Measurements from ENCODE around the gene SLC22A12.
"Not testable (repeated sequence)": the region's sequence is repeated elsewhere in the genome, so short reads cannot be mapped to it uniquely, and the experiment has no call there.

Gene SLC22A12

GRCh38 chr11:64590763-64591221, at the start of gene SLC22A12:
Gene SLC22A12 (plus strand): TSS chr11:64591220. CDS start chr11:64591557, 337 bp downstream.
- FAIRE-seq, result no peak

DNA sequence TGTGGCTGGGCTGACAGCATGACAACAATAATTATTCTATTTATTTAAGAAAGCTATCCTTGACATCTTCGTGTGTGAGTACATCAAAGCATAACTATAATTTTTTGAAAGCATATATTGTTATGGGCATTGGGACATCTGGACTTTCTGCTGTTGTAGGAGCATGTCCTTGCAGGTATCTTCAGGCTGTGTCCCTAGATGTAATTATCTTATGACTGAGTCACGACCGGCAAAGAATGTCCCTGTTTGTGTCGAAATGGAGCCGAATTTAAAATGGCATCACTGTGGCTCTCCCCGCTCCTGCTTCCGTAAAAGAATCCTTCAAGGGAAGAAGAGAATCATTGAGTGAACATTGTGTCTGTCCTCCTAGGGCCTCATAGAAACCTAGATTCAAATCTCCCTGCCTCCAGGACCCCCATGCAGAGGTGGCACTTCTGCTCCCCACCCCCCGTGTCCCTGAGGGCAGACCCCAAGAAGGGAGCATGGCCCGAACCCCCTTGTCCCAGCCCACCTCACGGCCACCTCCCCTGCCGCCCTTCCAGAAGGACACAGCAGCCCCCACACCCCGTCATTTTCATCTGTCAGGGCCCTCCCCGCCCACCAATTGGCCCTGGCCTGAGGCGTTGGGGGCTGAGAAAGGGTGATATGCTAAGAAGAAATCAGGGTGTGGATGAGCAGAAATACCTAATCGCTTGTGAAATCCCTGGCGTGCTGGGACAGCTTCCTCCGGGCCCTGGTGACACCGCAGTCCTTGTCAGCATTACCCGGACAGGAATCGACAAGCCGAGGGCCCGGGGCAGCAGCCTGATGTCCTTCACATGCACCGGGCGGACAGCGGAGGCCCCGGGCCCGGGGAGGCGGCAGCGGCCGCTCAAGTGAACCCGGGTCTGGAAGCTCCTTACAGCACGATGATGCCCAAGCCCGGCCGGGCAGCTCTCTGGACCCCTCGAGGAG, 48.6 kb upstream of the SLC22A12 start:
- FAIRE-seq, result no peak

GRCh38 chr11:64543818-64544217, 47.2 kb upstream of the SLC22A12 start:
- no peak for FAIRE-seq

GRCh38 chr11:64544616-64545296, 46.3 kb upstream of the SLC22A12 start:
- FAIRE-seq, result no peak

DNA sequence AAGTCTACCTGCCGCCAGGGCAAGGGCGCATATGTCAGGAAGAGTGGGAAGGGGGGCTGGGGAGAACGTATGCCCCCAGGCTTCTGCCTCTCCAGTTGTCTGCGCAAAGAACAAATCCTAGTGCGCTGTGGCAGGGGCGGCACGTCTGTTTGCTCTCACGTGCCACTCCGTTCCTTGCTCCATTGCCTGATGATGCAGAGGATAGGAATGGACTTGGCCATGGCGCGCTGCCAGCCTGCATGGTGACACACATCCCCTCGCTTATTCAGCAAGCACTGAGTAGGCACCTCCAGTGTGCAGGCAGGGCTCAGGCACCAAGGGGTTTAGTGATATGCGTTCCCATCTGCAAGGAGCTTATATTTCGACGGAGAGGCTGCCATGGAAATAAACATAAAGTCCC, 45.4 kb upstream of the SLC22A12 start:
- no peak for FAIRE-seq

DNA sequence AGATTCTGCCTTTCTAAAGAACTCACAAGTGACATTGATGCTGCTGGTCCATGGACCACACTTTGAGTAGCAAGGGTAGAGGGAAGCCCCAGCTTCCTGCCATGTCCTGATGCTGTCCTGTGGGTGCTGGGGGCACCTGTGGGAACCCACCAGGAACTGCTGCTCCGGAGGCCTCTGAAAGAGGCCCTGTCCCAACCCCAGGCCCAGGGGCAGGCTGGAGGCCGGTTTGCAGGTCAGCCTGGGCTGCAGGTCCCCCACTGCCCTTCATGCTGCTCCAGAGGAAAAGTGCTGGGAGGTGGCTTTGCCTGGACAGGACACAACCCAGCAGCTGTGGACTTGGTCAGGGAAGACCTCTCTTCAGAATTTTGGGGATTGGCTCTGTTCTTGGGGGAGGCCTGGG, 44.8 kb upstream of the SLC22A12 start:
- no peak for FAIRE-seq

- FAIRE-seq, result no peak
Measured at GRCh38 chr11:64546600-64546999, 44.4 kb upstream of the SLC22A12 start.

DNA sequence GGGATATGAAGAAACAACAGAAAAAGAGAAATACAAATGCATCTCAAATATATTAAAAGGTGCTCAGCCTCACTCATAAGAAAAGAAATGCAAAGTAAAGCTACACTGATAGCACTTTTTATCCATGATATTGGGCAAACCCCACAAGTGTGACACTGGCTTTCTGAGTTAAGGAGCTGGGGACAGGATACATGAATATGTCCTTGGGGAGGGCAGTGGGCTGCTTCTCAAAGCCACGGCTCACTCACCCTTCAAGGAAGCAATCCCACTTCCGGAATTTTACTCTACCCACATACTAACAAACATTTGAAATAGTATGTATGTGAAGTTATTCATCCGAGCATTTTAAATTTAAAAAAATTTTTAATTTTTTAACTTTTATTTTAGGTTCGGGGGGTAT, 41.1 kb upstream of the SLC22A12 start:
- no peak for FAIRE-seq

DNA sequence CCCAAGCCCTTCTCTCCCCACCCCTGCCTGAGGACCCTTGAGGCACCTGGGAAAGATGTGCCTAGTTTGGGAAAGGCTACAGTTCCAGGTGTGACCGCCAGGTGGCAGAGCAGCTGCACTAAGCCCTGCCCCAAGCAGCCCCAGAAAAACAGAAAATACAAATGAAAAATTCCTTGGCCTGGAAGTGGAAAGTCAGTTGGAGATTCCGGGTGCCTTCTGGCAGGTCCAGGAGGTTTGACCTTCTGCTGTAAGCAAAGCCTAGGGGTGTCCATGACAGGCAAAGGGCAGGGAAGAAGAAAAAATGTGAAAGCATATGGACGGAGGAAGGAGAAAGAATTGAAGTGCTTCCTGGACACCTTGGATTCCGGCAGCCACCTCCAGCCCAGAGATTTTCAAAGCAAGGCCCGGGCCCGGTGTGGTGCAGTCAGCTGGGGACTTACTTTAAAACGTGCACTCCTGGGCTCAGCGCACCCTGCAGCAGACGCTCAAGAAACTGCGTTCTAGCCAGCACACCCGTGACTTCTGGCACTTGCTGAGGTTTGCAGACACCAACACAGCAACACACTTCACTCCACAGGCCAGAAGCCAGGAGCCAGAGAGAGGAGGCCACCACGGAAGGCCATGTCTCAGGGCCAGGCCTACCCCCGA, 37.3 kb upstream of the SLC22A12 start:
- FAIRE-seq, result no peak

DNA sequence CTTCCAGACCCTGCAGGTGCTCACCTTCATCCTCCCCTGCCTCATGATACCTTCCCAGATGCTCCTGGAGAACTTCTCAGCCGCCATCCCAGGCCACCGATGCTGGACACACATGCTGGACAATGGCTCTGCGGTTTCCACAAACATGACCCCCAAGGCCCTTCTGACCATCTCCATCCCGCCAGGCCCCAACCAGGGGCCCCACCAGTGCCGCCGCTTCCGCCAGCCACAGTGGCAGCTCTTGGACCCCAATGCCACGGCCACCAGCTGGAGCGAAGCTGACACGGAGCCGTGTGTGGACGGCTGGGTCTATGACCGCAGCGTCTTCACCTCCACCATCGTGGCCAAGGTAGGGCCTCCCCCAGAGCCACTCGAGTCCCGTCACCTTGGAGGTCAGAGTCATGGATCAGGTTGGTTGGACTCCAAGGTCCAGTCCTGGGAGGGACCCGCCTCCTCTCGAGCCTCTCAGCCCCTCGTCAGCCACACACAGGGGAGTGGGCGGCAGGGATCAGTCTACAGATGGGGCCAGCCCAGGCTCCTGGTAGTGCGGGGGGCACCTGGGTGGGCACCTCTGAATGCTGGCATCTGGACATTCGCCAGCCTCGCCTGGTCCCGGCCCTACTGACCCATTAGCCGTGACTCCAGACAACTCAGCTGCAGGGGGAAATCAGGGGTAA, 34.8 kb upstream of the SLC22A12 start:
- no peak for FAIRE-seq

DNA sequence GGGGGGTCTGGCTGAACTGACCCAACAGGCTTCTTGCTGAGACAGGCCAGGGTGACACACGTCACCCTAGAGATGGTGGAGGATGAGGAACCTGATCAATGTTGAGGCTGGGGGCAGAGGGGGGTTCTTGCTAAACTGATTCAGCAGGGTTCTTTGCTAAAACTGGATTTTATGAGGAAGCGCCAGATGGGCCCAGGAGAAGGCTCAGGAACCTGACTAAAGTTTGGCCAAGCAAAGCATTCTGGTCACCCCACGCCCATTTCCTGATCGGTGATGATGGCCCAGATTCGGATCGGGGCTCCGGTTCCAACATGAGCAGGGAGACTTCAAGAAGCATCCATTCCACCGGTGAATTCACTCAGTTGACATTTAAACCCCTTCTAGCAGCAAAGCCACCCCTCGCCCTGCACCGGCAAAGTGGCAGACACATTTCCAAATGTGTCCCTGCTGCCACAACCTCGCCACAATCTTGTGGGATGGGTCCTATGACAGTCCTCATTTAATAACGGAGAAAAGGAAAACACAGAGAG, 34.2 kb upstream of the SLC22A12 start:
- FAIRE-seq, result no peak

- no peak for FAIRE-seq
Measured at GRCh38 chr11:64558065-64558745, 32.8 kb upstream of the SLC22A12 start.

DNA sequence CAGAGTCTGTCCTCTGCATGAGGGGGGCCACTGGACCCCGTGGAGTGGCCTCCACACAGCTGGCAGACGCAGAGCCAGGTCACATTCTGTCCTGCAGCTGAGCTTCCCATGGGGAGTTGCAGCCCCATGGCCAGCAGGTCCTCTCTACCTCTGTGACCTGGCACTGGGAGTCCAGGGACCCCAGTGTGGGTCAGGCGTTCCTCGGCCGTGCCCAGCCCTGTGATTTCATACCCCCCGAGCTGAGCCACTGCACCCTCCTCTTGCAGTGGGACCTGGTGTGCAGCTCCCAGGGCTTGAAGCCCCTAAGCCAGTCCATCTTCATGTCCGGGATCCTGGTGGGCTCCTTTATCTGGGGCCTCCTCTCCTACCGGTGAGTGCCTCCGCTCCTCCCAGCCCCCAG, 32.2 kb upstream of the SLC22A12 start:
- FAIRE-seq, result no peak

DNA sequence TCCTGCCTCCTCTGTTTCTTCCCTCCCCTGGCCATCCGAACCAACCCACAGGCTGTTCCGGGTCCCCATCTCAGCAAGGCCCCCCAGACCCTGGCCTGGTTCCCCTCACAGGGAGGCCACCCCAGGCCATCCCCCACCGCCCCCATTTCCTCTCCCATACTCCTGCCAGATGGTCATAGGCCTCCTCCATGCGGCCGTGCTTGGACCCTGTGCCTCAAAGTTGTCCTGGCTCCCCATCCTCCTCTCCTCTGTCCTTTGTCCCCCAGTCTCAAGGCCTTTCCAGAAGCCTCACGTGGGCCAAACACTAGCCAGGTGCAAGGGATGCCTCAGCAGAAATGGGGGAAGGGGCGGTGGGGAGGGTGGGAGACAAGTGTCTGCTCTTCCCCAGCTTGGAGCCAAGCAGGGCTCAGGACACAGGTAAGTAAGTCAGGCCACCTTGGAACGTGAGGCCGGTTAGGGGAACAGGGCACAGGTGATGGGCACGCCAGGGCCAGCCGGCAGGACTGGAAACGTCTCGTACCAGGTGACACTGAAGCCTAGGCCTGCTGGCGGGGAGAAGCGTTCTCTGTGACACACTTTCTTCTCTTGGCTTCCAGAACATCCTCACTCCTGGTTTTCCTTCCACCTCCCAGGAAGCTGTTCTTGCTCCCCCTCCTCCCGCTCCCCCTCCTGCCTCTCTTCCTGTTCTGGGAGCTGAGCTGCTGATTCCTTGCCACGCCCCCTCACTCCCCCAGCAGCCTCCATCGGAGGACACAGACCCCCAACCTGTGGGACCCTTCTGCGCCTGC, 31.5 kb upstream of the SLC22A12 start:
- no peak for FAIRE-seq

DNA sequence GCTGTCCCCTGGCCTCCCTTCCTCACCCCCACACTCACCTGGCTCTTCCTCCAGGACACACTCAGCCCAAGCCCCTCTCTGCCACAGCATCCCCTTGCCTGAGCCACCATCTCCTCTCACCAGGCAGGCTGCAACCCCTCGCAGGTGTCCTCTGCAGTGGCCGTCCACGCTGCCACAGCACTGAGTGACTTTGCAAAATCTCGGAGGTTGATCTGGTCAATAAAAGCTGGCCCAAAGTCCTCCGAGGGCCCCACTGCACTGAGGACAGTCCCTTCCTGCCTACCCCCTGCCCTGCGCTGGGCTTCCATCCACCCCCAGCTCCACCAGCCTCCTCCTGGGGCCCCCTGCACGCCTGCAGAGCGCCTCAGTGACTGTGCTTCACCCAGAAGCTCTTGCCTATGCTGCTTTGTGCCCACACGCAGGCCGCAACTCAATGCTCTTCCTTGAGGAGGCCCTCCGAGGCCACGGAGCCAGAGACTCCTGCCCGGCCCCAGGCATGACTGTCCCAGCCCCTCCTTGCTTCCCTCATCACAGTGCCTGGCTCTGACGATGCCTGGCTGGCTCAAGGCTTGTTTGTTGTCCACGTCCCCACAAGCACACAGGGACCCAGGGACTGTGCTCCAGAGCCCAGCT, 30.8 kb upstream of the SLC22A12 start:
- FAIRE-seq, result no peak

GRCh38 chr11:64560941-64561340, 30.1 kb upstream of the SLC22A12 start:
- FAIRE-seq, result no peak

GRCh38 chr11:64561429-64561828, 29.6 kb upstream of the SLC22A12 start:
- FAIRE-seq, result not testable (repeated sequence)

DNA sequence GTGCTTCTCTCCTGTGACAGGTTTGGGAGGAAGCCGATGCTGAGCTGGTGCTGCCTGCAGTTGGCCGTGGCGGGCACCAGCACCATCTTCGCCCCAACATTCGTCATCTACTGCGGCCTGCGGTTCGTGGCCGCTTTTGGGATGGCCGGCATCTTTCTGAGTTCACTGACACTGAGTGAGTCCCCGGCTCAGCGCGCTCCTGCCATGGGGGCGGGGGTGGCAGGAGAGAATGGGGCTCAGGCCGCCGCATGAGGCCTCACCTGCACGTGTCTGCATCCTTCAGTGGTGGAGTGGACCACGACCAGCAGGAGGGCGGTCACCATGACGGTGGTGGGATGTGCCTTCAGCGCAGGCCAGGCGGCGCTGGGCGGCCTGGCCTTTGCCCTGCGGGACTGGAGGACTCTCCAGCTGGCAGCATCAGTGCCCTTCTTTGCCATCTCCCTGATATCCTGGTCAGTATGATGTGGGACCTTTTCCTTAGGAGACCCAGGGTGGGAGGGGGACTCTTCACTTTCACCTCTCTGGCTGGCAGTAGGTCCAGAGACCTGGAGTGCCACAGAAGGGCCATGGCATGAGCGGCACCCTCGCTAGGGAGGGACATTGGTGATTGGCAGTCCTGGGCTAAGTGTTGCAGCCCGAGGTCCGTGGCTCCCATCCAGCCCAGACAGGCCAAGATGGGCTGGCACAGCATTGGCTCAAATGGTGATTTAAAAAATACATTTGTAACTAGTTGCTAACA, 28.9 kb upstream of the SLC22A12 start:
- no peak for FAIRE-seq

DNA sequence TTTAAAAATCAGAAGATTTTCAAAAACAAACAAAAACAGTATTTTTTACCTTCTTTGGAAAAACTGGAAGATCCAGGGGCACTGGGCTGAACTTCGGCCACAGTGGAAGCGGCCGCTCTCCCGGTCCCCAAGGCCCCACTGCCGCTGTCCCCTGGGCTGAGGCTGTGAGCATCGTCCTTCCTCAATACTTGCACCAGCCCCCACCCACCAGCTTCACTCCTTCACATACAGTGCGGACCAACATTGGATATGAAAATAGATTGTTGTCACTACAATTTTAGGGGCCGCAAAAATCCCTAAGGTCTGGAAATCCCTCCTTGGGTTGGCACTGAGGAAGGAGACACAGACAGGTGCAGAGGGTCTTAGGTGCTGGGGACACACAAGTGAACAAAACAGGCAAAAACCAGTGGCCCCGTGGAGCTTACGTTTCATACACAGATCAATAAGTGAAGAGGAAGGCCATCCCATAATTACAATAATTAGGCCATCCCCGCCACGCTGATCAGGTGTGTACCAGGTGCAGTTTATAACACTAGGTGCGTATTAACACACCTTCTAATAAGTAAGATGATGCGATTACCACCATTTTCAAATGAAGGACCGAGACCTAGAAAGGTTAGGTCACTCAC, 28.2 kb upstream of the SLC22A12 start:
- no peak for FAIRE-seq

Measured in A204.1 (cell line).